Activated CD4-positive, alpha-beta memory T cell treated with anti-CD3 and anti-CD28 coated beads, Interleukin-2, amount 10 ng/mL, durations not matched to agents 7 days and 5 days (primary cell): ENCODE data around the gene LTBP3. TPM values are rescaled to one million over a fixed set of nuclear protein-coding genes. Genes with fewer than 3 reads are reported as not detected.

Experiments used
- CTCF ChIA-PET: fragments of 350-600 bp; sonication (Branson Sonifier 250); formaldehyde crosslinking; loops from one replicate; lab custom pipeline; 2021; ENCODE audit warnings: antibody characterized with exemption, inconsistent platforms; lab: Charles Lee
- POLR2A ChIA-PET: fragments of 350-600 bp; sonication (Branson Sonifier 250); formaldehyde crosslinking; loops from one replicate; lab custom pipeline; 2021; ENCODE audit warnings: antibody characterized with exemption; lab: Charles Lee
- DNase-seq: peaks from one replicate; pipeline ENCODE4 v3.0.0-alpha.2; 2020
- H3K27ac Mint-ChIP-seq: one replicate; pipeline ENCODE4 v1.8.0; 2021; ENCODE audit warnings: mild to moderate bottlenecking, mixed read lengths
- H3K27me3 Mint-ChIP-seq: one replicate; pipeline ENCODE4 v1.8.0; 2021; ENCODE audit warnings: mixed read lengths
- H3K36me3 Mint-ChIP-seq: one replicate; pipeline ENCODE4 v1.8.0; 2021; ENCODE audit warnings: low read depth, mixed read lengths
- H3K4me1 Mint-ChIP-seq: one replicate; pipeline ENCODE4 v1.8.0; 2021; ENCODE audit warnings: mixed read lengths
- H3K4me3 Mint-ChIP-seq: one replicate; pipeline ENCODE4 v1.8.0; 2021; ENCODE audit warnings: mild to moderate bottlenecking, mixed read lengths
- H3K9me3 Mint-ChIP-seq: one replicate; pipeline ENCODE4 v1.8.0; 2021; ENCODE audit warnings: mixed read lengths
- total RNA-seq, 2 experiments: library from RNA; stranded (reverse); gene quantifications; one replicate each; pipeline ENCODE4 v1.2.3, GENCODE V29; 2021

Gene LTBP3
- total RNA-seq, 2 experiments from 2014 or later = 55.4 to 60.0 TPM

GRCh38 chr11:65556470-65557279 lies 1.5 kb downstream of the LTBP3 start:
- CTCF ChIA-PET = interaction anchor here (1.0 to 1.4 kb wide), 2 partner anchors 9 to 16 kb away, joined by 3 read pairs; no protein-coding TSS in a partner anchor

GRCh38 chr11:65555693-65556231 lies 2.4 kb downstream of the LTBP3 start:
- Mint-ChIP-seq H3K36me3 (peaks cover 12% of the 10 kb centered on the region), H3K4me3 (peak overlapping the region; percentile 74), H3K27ac (peak overlapping the region; percentile 73), H3K4me1 (peaks cover 74% of the 10 kb centered on the region), H3K9me3 (no peaks in the 10 kb centered on the region), H3K27me3 (no peaks in the 10 kb centered on the region)
- ChIA-PET CTCF (interaction anchor here (1.0 kb wide), 1 partner anchor 32 kb away, joined by 4 read pairs; no protein-coding TSS in a partner anchor), POLR2A (interaction anchor here (0.7 to 1.9 kb wide), 7 partner anchors 9 to 59 kb away, joined by 3 to 12 read pairs (median 4); partner anchors contain the start of genes MAP3K11 and ZNRD2)
- no peak for DNase-seq

More at GRCh38 chr11:65556470-65557279, 1.5 kb downstream of the LTBP3 start:
- Mint-ChIP-seq H3K27ac (peak overlapping the region; percentile 74), H3K9me3 (no peaks in the 10 kb centered on the region), H3K27me3 (no peaks in the 10 kb centered on the region), H3K4me1 (peaks cover 67% of the 10 kb centered on the region), H3K36me3 (peaks cover 6% of the 10 kb centered on the region), H3K4me3 (peak overlapping the region; percentile 74)
- no peak for DNase-seq
- POLR2A ChIA-PET = interaction anchor here (0.7 to 1.9 kb wide), 9 partner anchors 9 to 137 kb away, joined by 3 to 12 read pairs (median 6); partner anchors contain the start of genes FAM89B and ZNRD2

GRCh38 chr11:65554842-65555430 lies 3.2 kb downstream of the LTBP3 start:
- CTCF ChIA-PET = interaction anchor here (1.0 kb wide), 1 partner anchor 33 kb away, joined by 4 read pairs; no protein-coding TSS in a partner anchor
- POLR2A ChIA-PET = interaction anchor here (0.7 to 1.4 kb wide), 4 partner anchors 8 to 59 kb away, joined by 3 to 4 read pairs (median 3); partner anchors contain the start of genes MAP3K11 and ZNRD2
- Mint-ChIP-seq H3K27me3 (no peaks in the 10 kb centered on the region), H3K27ac (peak overlapping the region; percentile 58), H3K4me1 (peaks cover 66% of the 10 kb centered on the region), H3K4me3 (no peak overlapping the region), H3K9me3 (no peaks in the 10 kb centered on the region), H3K36me3 (peaks cover 15% of the 10 kb centered on the region)
- no peak for DNase-seq

GRCh38 chr11:65554057-65554818 lies 3.9 kb downstream of the LTBP3 start:
- H3K36me3 Mint-ChIP-seq = peaks cover 18% of the 10 kb centered on the region
- no peaks in the 10 kb centered on the region for H3K27me3 Mint-ChIP-seq
- peaks cover 63% of the 10 kb centered on the region for H3K4me1 Mint-ChIP-seq
- no peak for DNase-seq
- POLR2A ChIA-PET = interaction anchor here (1.1 to 3.6 kb wide), 6 partner anchors 7 to 134 kb away, joined by 3 to 19 read pairs (median 4); partner anchors contain the start of genes FAM89B and MAP3K11
- H3K4me3 Mint-ChIP-seq = peak overlapping the region; percentile 45
- peak overlapping the region; percentile 58 for H3K27ac Mint-ChIP-seq
- no peaks in the 10 kb centered on the region for H3K9me3 Mint-ChIP-seq
- CTCF ChIA-PET = interaction anchor here (2.5 to 4.3 kb wide), 3 partner anchors 11 to 17 kb away, joined by 14 to 41 read pairs (median 25); partner anchors contain the start of genes FAM89B and ZNRD2

GRCh38 chr11:65553301-65554001 lies 4.7 kb downstream of the LTBP3 start:
- H3K27me3 Mint-ChIP-seq = no peaks in the 10 kb centered on the region
- CTCF ChIA-PET = interaction anchor here (1.5 to 4.3 kb wide), 5 partner anchors 12 to 40 kb away, joined by 3 to 41 read pairs (median 14); partner anchors contain the start of genes FAM89B and ZNRD2
- H3K36me3 Mint-ChIP-seq = peaks cover 18% of the 10 kb centered on the region
- peak overlapping the region; percentile 44 for H3K4me3 Mint-ChIP-seq
- peak; percentile 85 for DNase-seq
- H3K4me1 Mint-ChIP-seq = peaks cover 63% of the 10 kb centered on the region
- POLR2A ChIA-PET = interaction anchor here (0.7 to 3.6 kb wide), 11 partner anchors 9 to 133 kb away, joined by 3 to 19 read pairs (median 5); partner anchors contain the start of genes FAM89B, MALAT1 and SCYL1
- no peaks in the 10 kb centered on the region for H3K9me3 Mint-ChIP-seq
- peak overlapping the region; percentile 54 for H3K27ac Mint-ChIP-seq

- Mint-ChIP-seq H3K4me3 (no peak overlapping the region), H3K27ac (peak overlapping the region; percentile 31), H3K36me3 (peaks cover 24% of the 10 kb centered on the region), H3K9me3 (no peaks in the 10 kb centered on the region), H3K27me3 (no peaks in the 10 kb centered on the region), H3K4me1 (peaks cover 71% of the 10 kb centered on the region)
- ChIA-PET POLR2A (interaction anchor here (0.7 to 3.6 kb wide), 13 partner anchors 8 to 132 kb away, joined by 3 to 19 read pairs (median 5); partner anchors contain the start of genes MALAT1, SCYL1 and ZNRD2), CTCF (interaction anchor here (0.9 to 4.3 kb wide), 11 partner anchors 9 to 195 kb away, joined by 3 to 41 read pairs (median 3); partner anchors contain the start of genes EHBP1L1, FAM89B, SLC25A45 and ZNRD2)
- DNase-seq = no peak
Measured at GRCh38 chr11:65552388-65552951, 5.7 kb downstream of the LTBP3 start.

- ChIA-PET CTCF (interaction anchor here (0.6 to 4.3 kb wide), 15 partner anchors 8 to 194 kb away, joined by 3 to 41 read pairs (median 3); partner anchors contain the start of genes EHBP1L1, FAM89B, SCYL1 and SLC25A45), POLR2A (interaction anchor here (0.8 to 3.6 kb wide), 9 partner anchors 11 to 131 kb away, joined by 3 to 19 read pairs (median 8); partner anchors contain the start of genes SCYL1 and ZNRD2)
- peaks cover 70% of the 10 kb centered on the region for H3K4me1 Mint-ChIP-seq
- H3K4me3 Mint-ChIP-seq = no peak overlapping the region
- peak overlapping the region; percentile 31 for H3K27ac Mint-ChIP-seq
- peaks cover 24% of the 10 kb centered on the region for H3K36me3 Mint-ChIP-seq
- peak; percentile 73 for DNase-seq
- H3K9me3 Mint-ChIP-seq = no peaks in the 10 kb centered on the region
- no peaks in the 10 kb centered on the region for H3K27me3 Mint-ChIP-seq
Measured at GRCh38 chr11:65551572-65552387, 6.4 kb downstream of the LTBP3 start.

- no peak for DNase-seq
- H3K4me1 Mint-ChIP-seq = peaks cover 63% of the 10 kb centered on the region
Measured at GRCh38 chr11:65549096-65549495, 9.1 kb downstream of the LTBP3 start.

GRCh38 chr11:65548395-65548794 lies 9.8 kb downstream of the LTBP3 start:
- no peaks in the 10 kb centered on the region for H3K9me3 Mint-ChIP-seq
- CTCF ChIA-PET = interaction anchor here (1.7 kb wide), 2 partner anchors 8 to 46 kb away, joined by 3 to 7 read pairs; no protein-coding TSS in a partner anchor
- H3K36me3 Mint-ChIP-seq = peaks cover 36% of the 10 kb centered on the region
- peaks cover 63% of the 10 kb centered on the region for H3K4me1 Mint-ChIP-seq
- DNase-seq = no peak
- no peaks in the 10 kb centered on the region for H3K27me3 Mint-ChIP-seq
- POLR2A ChIA-PET = interaction anchor here (0.6 to 1.3 kb wide), 6 partner anchors 16 to 27 kb away, joined by 3 to 5 read pairs (median 3); partner anchors contain the start of genes EHBP1L1, FAM89B and ZNRD2
- peak overlapping the region; percentile 58 for H3K27ac Mint-ChIP-seq
- peak overlapping the region; percentile 30 for H3K4me3 Mint-ChIP-seq

More at GRCh38 chr11:65549096-65549495, 9.1 kb downstream of the LTBP3 start:
- H3K27ac Mint-ChIP-seq = no peak overlapping the region
- no peak overlapping the region for H3K4me3 Mint-ChIP-seq
- CTCF ChIA-PET = interaction anchor here (1.7 kb wide), 2 partner anchors 9 to 45 kb away, joined by 3 to 7 read pairs; no protein-coding TSS in a partner anchor
- H3K27me3 Mint-ChIP-seq = no peaks in the 10 kb centered on the region
- POLR2A ChIA-PET = interaction anchor here (0.6 to 1.3 kb wide), 6 partner anchors 16 to 27 kb away, joined by 3 to 5 read pairs (median 3); partner anchors contain the start of genes EHBP1L1, FAM89B and ZNRD2
- no peaks in the 10 kb centered on the region for H3K9me3 Mint-ChIP-seq
- H3K36me3 Mint-ChIP-seq = peaks cover 34% of the 10 kb centered on the region
